Frontal cortex (tissue), 4 donors: ENCODE measurements around the gene KCNK13. TPM values are rescaled to one million over a fixed set of nuclear protein-coding genes. Genes with fewer than 3 reads are reported as not detected.
A peak's percentile ranks its signal among the peaks of the same experiment; 100 is the strongest.
"Not testable (repeated sequence)": the region's sequence is repeated elsewhere in the genome, so short reads cannot be mapped to it uniquely, and the experiment has no call there.

Source experiments
- DNase-seq, 2 donors: peaks; one replicate each; pipeline ENCODE4 v3.0.0; 2012; ENCODE audit warnings: low spot score in 2 of 2
- FAIRE-seq: peaks from 2 replicates; lab custom pipeline; 2012; peaks lifted over from hg19 to GRCh38; lab: Jason Lieb, UNC
- total RNA-seq: library from RNA; depleted of rRNA; stranded (reverse); fragments of >200 nt; gene quantifications from one replicate; pipeline ENCODE4 v1.2.3, GENCODE V29; 2014
- donor health status: control.
- donor health status: control.
- donor health status: control.

Gene KCNK13
- total RNA-seq, 1 donor from 2014 or later, result 0.82 TPM

DNA sequence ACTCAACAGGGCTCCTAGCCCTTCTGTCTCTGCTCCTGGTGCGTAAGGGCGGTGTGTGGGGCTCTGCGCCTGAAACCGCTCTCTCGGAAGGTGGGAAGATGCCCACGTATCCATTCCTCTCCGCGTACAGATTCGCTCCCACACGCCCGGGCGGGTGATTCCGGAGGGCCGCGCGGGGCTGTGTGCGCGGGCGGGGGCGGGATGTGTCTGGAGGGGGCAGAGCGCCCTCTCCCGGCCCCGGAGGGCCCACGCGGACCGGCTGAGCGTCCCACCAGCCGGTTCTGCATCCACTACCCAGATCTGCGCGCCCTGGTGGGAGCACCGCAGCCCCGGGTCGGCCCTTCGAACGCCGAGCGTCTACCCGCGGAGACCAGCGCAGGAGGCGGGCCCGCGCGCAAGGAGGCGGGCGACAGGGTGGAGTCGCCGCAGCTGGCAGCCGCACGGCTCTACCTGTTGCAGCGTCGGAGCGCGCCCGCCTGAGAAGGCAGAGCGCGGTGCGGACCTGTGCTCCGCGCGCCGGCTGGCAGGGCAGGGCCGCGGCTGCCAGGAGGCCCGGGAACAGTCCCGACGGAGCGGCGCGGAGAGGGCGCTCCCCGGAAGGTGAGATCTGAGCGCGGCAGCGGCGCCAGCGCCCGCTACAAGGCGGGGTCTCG, 1.4 kb upstream of the KCNK13 start:
- DNase-seq (peak; percentile 82 to 85), FAIRE-seq (no peak)

DNA sequence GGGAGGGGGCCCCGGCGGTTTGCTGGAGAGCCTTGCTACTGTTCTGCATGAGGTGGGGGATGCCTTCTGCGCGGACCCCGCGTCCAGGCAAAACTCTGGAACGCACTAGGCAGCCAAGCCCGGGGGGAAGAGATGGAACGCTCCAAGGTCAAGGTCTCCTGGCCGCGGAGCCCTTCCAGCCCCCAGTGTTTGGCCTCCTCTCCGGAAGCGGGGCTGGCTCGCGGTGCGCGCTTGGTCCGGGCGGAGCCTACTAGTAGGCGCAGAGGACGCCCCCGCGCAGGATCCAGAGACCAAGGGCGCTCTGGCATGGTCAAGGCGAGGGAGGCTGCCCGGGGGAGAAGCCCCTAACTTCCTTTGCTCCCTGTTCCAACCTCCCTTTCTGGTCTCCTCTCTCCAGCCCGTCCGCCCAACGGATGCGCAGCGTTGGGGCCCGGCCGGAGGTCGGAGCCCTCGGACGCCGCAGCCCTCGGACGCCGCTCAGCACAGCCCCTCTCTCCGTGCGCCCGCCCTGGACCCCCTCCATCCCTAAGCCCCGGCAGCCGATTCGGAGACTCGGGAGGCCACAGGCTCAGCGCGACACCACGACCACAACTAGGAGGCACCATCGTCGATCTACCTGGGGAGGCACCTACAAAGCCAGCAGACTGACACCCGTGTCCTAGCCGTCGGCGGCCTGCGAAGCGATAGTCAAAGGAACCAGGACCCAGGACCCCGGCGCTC, 669 bp upstream of the KCNK13 start:
- FAIRE-seq (no peak), DNase-seq (peak; percentile 29 to 41)

GRCh38 chr14:90062127-90062794, 467 bp downstream of the KCNK13 start:
- no peak for FAIRE-seq

DNA sequence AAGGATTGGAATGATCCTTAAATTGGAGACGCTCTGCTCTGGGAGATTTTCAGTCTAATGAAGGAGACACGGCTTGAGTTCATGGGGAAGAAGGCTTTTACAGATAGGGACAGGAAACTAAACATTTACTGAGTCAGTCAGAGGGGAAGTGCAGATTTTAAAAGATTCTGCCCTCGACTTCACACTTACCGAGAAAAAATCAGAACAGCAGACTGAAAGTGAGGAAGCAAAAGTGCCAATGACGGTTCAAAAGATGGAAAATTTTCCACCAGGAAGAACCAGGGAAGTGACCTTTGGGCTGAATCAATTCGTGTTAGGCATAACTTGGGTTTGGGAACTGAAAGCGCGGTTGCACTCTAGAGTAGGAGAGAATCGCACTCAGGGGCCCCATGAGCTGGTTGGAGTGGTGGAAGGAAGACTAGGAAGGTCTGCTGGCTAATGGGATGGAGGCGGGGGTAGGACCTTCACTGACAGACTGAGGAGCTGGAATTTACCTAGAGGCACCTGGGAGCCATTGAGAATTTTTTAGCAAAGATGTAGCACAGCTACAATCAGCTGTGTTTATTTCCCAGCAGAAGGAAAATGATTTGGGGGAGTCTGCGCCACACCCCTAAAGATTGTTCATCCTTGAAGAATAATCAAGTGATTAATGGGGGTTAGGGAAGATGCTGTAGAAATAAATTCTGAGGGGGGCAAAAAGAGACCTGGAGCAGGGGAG, 1.2 kb downstream of the KCNK13 start:
- DNase-seq, result peak in 1 of 2 donors; percentile 23
- no peak for FAIRE-seq

More at GRCh38 chr14:90062127-90062794, 467 bp downstream of the KCNK13 start:
- peak in 1 of 2 donors; percentile 27 for DNase-seq

- FAIRE-seq (no peak), DNase-seq (no peak)
Observed at GRCh38 chr14:90072350-90072749, 10.6 kb downstream of the KCNK13 start.

- DNase-seq, result no peak
- no peak for FAIRE-seq
Observed at GRCh38 chr14:90079576-90079975, 17.8 kb downstream of the KCNK13 start.

GRCh38 chr14:90087433-90087832, 25.6 kb downstream of the KCNK13 start:
- FAIRE-seq (no peak), DNase-seq (no peak)

- DNase-seq (no peak), FAIRE-seq (no peak)
Observed at GRCh38 chr14:90088176-90088575, 26.4 kb downstream of the KCNK13 start.

GRCh38 chr14:90089486-90089885, 27.7 kb downstream of the KCNK13 start:
- not testable (repeated sequence) for DNase-seq, FAIRE-seq

DNA sequence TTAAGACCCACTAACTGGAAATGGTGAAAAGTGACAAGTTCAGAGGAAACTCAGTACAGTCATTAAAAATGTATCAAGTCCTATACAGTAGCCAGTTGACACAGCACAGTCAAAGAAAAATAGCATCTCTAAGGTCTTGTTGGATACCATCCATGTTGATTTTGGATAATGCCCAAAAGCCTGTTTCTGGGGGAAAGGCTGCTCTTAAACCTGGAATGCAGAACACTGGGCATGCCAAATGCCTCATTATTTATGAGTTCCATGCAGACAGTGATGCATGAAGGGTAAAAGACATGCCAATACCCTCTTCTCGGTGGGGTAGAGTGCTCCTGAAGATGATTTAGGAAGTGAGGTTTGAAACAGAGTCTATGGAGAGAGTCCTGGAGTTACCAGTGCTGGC, 29.6 kb downstream of the KCNK13 start:
- FAIRE-seq, result no peak

DNA sequence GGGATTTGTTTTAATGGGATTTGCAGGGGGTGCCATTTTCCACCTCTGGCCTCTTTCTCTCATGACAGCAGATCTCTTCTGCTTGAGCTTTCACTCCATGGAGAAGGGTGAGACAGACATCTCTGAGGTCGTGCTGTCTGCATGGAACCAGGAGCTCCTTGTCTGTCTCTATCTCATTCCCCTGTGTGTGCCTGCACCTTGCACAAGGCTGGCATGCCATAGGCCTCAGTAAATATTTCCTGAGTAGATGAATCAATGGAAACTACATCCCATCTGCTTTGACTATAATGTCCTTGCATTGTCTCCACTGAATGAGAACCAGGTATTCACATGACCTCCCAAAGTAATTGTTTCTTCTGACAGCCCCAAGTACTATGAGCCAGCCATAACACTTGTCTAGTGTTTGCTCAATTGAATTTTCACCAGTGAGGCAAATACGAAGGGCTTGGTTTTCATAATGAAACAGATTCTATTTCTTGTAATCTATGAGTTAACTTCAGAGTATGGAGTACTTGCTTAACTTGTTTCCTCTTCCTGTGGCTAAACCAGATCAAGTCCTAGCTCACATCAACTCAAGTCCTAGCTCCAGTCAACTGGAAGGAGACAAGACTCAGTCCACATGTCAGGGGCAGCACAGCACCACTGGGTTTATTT, 32.3 kb downstream of the KCNK13 start:
- DNase-seq (no peak), FAIRE-seq (no peak)

More for the DNA sequence above, 29.6 kb downstream of the KCNK13 start:
- DNase-seq, result no peak

DNA sequence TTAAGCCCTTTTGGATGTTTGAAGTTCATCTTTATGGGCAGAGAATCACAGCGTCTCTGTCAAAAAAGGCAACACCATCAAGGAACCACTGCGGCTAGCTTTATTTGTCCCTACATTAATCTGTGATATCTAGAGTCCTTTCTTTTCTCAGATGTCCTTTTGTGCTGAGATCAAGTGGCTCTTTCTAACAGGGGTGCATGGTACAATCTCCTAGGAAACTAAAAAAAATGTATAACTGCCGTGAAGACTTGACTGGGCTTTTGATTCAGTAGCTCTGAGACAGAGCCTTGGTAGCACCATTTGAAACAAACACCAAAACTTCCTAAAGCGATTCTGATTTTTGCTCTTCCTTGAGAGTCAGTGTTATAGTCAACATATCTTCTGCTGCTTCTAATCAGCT, 33.3 kb downstream of the KCNK13 start:
- no peak for DNase-seq
- no peak for FAIRE-seq

- no peak for FAIRE-seq
- no peak for DNase-seq
Observed at GRCh38 chr14:90096566-90096965, 34.8 kb downstream of the KCNK13 start.

DNA sequence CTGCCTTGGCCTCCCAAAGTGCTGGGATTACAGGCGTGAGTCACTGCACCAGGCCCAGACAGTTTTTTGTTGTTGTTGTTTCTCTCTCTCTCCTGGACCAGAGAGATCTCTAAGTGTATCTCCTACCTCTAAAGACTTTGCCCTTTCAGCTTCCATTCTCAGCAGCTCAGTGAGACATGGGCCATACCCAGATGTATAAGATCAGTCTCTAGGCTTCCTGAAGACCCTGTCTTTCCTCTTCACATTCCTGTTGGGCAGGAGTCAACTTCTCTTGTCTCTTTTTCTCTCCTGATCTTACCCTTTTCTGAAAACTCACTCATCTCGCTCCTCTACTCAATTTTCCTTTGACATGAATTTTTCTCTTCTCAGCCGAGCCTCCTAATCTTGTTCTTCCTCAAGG, 42.0 kb downstream of the KCNK13 start:
- DNase-seq, result no peak
- FAIRE-seq, result no peak

- no peak for FAIRE-seq
- DNase-seq, result no peak
Observed at GRCh38 chr14:90105756-90106155, 44.0 kb downstream of the KCNK13 start.

GRCh38 chr14:90107789-90108188, 46.0 kb downstream of the KCNK13 start:
- no peak for FAIRE-seq
- no peak for DNase-seq

DNA sequence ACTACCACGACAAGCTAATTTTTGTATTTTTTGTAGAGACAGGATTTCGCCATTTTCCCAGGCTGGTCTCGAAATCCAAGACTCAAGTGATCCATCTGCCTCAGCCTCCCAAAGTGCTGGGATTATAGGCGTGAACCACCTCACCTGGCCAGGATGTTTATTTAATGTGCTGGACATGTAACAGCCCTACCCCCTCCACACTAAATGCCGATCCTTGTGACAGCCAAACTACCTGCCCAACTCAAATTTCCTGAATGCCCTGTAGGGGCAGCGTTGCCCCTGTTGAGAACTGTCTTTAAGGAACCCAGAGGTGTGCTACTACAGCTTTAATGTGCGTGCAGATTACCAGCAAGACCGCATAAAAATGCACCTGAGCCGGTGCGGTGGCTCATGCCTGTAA, 48.1 kb downstream of the KCNK13 start:
- FAIRE-seq (no peak), DNase-seq (no peak)

- FAIRE-seq, result no peak
Observed at GRCh38 chr14:90111895-90112534, 50.2 kb downstream of the KCNK13 start.

DNA sequence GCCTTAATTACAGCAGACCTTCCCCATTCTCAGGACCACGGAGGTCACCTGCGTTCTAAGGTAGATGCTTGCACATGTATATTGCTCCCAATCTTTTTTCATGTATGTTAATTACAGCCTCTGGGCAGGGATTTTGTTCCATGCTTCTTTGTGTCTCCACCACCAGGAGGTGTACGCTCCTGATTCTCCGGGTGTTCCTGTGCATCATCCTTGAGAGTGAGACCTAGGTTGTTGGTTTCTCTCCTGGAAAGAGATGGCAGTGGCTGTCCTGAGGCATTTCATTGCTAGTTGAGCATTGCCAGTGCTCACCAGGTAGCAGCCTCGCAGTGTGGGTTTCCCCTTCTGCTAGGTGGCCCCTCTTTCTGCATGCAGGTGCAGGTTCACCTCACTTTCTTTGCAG, 52.8 kb downstream of the KCNK13 start:
- FAIRE-seq (no peak), DNase-seq (no peak)

More at GRCh38 chr14:90111895-90112534, 50.2 kb downstream of the KCNK13 start:
- peak in 1 of 2 donors; percentile 25 for DNase-seq
